ENCODE measurements around the gene MT1B. TPM values are rescaled to one million over a fixed set of nuclear protein-coding genes. Genes with fewer than 3 reads are reported as not detected.

Gene MT1B
- total RNA-seq, 1 experiment from 2014 or later = not detected

DNA sequence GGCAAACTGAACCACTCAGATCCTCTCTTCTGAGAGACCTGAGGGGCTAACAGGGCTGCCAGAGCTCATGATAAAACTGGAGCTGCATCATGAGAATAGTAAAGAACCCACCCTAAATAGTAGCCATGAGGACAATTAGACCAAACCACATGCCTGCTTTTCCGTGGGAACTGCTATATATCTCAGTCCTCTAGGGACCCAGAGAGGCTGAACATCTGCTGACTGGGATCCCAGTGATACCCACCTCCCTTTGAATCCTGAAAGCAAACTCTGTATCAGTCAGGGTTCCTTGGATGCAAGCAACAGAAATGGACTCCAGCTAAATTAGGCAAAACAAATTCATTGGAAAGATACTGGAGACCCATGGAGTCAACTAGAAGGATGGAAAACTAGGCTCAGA lies 37.1 kb downstream of the MT1B start:
- no peak overlapping the region for H3K27ac ChIP-seq (ENCODE audit: insufficient read length, low read depth, low read length)
- no peak for DNase-seq
- H4K20me1 ChIP-seq (ENCODE audit: control insufficient read depth, insufficient read depth, insufficient read length) = no peaks in the 10 kb centered on the region
- H4K5ac ChIP-seq (ENCODE audit: insufficient read length, low read depth, low read length) = no peak overlapping the region
- H2BK20ac ChIP-seq (ENCODE audit: low read depth, low read length, poor library complexity, severe bottlenecking) = no peak overlapping the region
- H3K23ac ChIP-seq (ENCODE audit: insufficient read length, low read depth, low read length) = no peak overlapping the region
- no peak overlapping the region for H3K18ac ChIP-seq (ENCODE audit: insufficient read length, low read depth, low read length)
- no peaks in the 10 kb centered on the region for H3K27me3 ChIP-seq (ENCODE audit: insufficient read depth, low read length)
- no peak for TF ChIP-seq CTCF (conservative IDR thresholded peaks at IDR 0.05)
- no peak overlapping the region for H3K9ac ChIP-seq (ENCODE audit: extremely low read depth, insufficient read length, low read length)
- peaks cover 0 to 11% (median 6%) of the 10 kb centered on the region in 3 experiments; a peak in 5 of 7 replicates for H3K36me3 Mint-ChIP-seq (ENCODE audit: insufficient read depth in 1 of 3, low read depth in 3 of 3)
- no peak overlapping the region for H4K91ac ChIP-seq (ENCODE audit: insufficient read length, low read depth, low read length)
- WGBS (ENCODE audit: extremely low coverage, insufficient read length, low lambda C conversion rate) = no CpG with 5 or more reads among the region's 1 CpG
- no peak overlapping the region for H2BK12ac ChIP-seq (ENCODE audit: insufficient read length, low read depth, low read length)
- H2BK120ac ChIP-seq (ENCODE audit: low read depth, low read length, poor library complexity, severe bottlenecking) = no peak overlapping the region
- H3K4me3 Mint-ChIP-seq = no peak overlapping the region
- H3K27me3 Mint-ChIP-seq (ENCODE audit: low read depth) = peaks cover 23% of the 10 kb centered on the region
- H3K23me2 ChIP-seq (ENCODE audit: insufficient read length, low read depth, low read length, poor library complexity, severe bottlenecking) = no peaks in the 10 kb centered on the region
- peaks cover 9 to 11% of the 10 kb centered on the region in 2 experiments for H3K9me3 Mint-ChIP-seq
- no peak overlapping the region for H2AK5ac ChIP-seq (ENCODE audit: insufficient read length, low read length)
- peaks cover 10 to 11% of the 10 kb centered on the region in 2 experiments for H3K4me1 Mint-ChIP-seq
- H3K27ac Mint-ChIP-seq = no peak overlapping the region
- H3K4me2 ChIP-seq (ENCODE audit: insufficient read depth, insufficient read length, low read length) = no peak overlapping the region
- no peak overlapping the region for H2BK5ac ChIP-seq (ENCODE audit: insufficient read length, low read length)
- H3K4me1 ChIP-seq (ENCODE audit: insufficient read depth, low read length) = no peaks in the 10 kb centered on the region
- no peak overlapping the region for H2BK15ac ChIP-seq (ENCODE audit: low read depth, low read length)
- H3K79me2 ChIP-seq (ENCODE audit: insufficient read depth, low read length) = no peaks in the 10 kb centered on the region
- H4K8ac ChIP-seq (replicated peaks; ENCODE audit: insufficient read length, low read depth, low read length) = no peak overlapping the region
- no peak overlapping the region for H3K14ac ChIP-seq (ENCODE audit: insufficient read depth, low read length)
- no peak overlapping the region for H3T11ph ChIP-seq (ENCODE audit: low read length)
- H3K79me1 ChIP-seq (ENCODE audit: insufficient read depth, low read depth, low read length, poor library complexity, severe bottlenecking) = no peaks in the 10 kb centered on the region
- H3K9me3 ChIP-seq (ENCODE audit: control insufficient read depth, low read depth, low read length) = no peaks in the 10 kb centered on the region
- H3K4ac ChIP-seq (ENCODE audit: low read depth, low read length) = no peak overlapping the region
- H3K56ac ChIP-seq (ENCODE audit: insufficient read length, low read depth, low read length) = no peak overlapping the region
- no peak overlapping the region for H2AFZ ChIP-seq (ENCODE audit: low read length)

All from H9 (cell line).